ENCODE results near the gene CAMSAP1.

GRCh38 chr9:135955934-135956801 is 48.8 kb upstream of the CAMSAP1 start:
- TF ChIP-seq, protein P1, sequence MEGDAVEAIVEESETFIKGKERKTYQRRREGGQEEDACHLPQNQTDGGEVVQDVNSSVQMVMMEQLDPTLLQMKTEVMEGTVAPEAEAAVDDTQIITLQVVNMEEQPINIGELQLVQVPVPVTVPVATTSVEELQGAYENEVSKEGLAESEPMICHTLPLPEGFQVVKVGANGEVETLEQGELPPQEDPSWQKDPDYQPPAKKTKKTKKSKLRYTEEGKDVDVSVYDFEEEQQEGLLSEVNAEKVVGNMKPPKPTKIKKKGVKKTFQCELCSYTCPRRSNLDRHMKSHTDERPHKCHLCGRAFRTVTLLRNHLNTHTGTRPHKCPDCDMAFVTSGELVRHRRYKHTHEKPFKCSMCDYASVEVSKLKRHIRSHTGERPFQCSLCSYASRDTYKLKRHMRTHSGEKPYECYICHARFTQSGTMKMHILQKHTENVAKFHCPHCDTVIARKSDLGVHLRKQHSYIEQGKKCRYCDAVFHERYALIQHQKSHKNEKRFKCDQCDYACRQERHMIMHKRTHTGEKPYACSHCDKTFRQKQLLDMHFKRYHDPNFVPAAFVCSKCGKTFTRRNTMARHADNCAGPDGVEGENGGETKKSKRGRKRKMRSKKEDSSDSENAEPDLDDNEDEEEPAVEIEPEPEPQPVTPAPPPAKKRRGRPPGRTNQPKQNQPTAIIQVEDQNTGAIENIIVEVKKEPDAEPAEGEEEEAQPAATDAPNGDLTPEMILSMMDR (IDR thresholded peaks at IDR 0.05): no peak
- no peak for TF ChIP-seq POLR2A (IDR thresholded peaks at IDR 0.05)
